Neural progenitor cell (in vitro differentiated cells): Measurements from ENCODE around the gene KRT7.

ENCODE experiments used
- EZH2 ChIP-seq: fragments of 200-600 bp; sonication (generic); IDR thresholded peaks from 2 replicates; pipeline ENCODE4 v1.6.1; 2017; ENCODE audit warnings: antibody characterized with exemption, mild to moderate bottlenecking, moderate library complexity
- EZH2phosphoT487 ChIP-seq: fragments of 200-600 bp; sonication (generic); IDR thresholded peaks from 2 replicates; pipeline ENCODE4 v1.6.1; 2017; ENCODE audit warnings: antibody characterized with exemption
- TF ChIP-seq, protein P1 (sequence below): fragments of 200-600 bp; sonication (generic); IDR thresholded peaks from 2 replicates; pipeline ENCODE4 v1.5.1; 2017; ENCODE audit warnings: antibody characterized with exemption, mild to moderate bottlenecking

DNA sequence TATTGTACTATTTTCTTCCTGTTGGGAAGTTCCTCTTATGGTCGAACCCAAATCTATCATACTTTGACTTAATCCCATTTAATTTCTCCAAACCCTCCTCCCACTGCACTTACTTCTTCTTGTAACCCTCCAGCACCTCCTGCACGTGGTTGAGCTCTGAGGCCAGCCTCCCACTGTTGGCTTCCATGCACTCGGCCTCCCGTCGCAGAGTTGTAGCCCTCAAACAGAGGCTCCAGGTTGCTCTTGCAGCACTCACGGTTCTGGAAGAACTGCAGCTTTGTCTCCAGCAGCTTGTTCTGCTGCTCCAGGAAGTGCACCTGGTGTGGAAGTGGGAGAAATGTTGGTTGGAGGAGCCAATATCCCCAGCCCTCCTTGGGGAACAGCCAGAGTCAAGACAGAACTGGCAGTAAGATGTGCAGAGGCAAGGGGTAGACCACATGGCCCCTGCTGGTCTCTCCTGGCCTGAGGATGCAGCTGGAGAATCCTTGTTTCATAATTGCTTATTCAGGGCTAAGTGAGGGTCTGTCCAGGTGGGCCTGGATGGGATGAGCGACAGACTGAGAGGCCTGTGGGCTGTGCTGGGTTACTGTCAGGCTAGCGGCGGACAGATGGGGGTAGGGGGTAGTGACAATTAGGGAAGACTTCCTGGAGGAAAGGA lies 23.0 kb downstream of the KRT7 start:
- TF ChIP-seq, protein P1, sequence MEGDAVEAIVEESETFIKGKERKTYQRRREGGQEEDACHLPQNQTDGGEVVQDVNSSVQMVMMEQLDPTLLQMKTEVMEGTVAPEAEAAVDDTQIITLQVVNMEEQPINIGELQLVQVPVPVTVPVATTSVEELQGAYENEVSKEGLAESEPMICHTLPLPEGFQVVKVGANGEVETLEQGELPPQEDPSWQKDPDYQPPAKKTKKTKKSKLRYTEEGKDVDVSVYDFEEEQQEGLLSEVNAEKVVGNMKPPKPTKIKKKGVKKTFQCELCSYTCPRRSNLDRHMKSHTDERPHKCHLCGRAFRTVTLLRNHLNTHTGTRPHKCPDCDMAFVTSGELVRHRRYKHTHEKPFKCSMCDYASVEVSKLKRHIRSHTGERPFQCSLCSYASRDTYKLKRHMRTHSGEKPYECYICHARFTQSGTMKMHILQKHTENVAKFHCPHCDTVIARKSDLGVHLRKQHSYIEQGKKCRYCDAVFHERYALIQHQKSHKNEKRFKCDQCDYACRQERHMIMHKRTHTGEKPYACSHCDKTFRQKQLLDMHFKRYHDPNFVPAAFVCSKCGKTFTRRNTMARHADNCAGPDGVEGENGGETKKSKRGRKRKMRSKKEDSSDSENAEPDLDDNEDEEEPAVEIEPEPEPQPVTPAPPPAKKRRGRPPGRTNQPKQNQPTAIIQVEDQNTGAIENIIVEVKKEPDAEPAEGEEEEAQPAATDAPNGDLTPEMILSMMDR, result no peak
- no peak for TF ChIP-seq EZH2
- TF ChIP-seq EZH2phosphoT487, result no peak
